GM10248 (cell line): ENCODE measurements around the gene FAM32A.
"Not testable (repeated sequence)": the region's sequence is repeated elsewhere in the genome, so short reads cannot be mapped to it uniquely, and the experiment has no call there.

Experiments used
- CTCF ChIA-PET: fragments of 300-600 bp; sonication (Branson Sonifier 250); formaldehyde crosslinking; extraction: SDS; loops from one replicate; lab custom pipeline; 2021; ENCODE audit warnings: antibody characterized with exemption; lab: Yijun Ruan, JAX
- POLR2A ChIA-PET: fragments of 350-650 bp; sonication (Branson Sonifier 250); formaldehyde crosslinking; extraction: SDS; loops from one replicate; lab custom pipeline; 2020; ENCODE audit warnings: antibody characterized with exemption; lab: Yijun Ruan, JAX
- DNase-seq: peaks from one replicate; pipeline ENCODE4 v3.0.0; 2012; ENCODE audit errors: extremely low spot score
- TF ChIP-seq, protein P1 (sequence below): IDR thresholded peaks from 2 replicates; pipeline ENCODE4 v1.5.1; 2012; ENCODE audit warnings: mild to moderate bottlenecking, low read depth; ENCODE audit errors: extremely low read depth, missing control alignments, control extremely low read depth

The FAM32A gene

DNA sequence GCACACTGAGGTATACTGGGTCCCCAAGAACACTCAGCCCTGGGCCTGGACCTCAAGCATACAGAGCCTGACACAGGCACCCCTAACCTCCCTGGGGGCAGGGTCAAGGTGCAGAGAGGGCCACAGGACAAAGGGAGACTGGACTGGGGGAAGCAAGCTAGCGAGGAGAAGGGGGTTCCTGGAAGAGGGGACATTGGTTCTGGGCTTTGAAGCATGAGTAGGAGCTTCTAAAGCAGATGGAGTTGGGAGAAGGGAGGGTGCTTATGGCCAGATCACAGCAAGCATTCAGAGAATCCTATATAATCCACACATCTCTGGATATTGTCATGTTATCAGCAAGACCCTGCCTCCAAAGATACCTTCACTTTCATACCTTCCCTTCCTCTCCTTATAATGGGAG, 15.1 kb upstream of the FAM32A start:
- DNase-seq: no peak
- ChIA-PET POLR2A (no interaction called here), CTCF (interaction anchor here (1.0 to 5.4 kb wide), 7 partner anchors 12 to 128 kb away, joined by 3 to 20 read pairs (median 5); partner anchors contain the start of genes FAM32A and HSH2D)
- TF ChIP-seq, protein P1, sequence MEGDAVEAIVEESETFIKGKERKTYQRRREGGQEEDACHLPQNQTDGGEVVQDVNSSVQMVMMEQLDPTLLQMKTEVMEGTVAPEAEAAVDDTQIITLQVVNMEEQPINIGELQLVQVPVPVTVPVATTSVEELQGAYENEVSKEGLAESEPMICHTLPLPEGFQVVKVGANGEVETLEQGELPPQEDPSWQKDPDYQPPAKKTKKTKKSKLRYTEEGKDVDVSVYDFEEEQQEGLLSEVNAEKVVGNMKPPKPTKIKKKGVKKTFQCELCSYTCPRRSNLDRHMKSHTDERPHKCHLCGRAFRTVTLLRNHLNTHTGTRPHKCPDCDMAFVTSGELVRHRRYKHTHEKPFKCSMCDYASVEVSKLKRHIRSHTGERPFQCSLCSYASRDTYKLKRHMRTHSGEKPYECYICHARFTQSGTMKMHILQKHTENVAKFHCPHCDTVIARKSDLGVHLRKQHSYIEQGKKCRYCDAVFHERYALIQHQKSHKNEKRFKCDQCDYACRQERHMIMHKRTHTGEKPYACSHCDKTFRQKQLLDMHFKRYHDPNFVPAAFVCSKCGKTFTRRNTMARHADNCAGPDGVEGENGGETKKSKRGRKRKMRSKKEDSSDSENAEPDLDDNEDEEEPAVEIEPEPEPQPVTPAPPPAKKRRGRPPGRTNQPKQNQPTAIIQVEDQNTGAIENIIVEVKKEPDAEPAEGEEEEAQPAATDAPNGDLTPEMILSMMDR: no peak

DNA sequence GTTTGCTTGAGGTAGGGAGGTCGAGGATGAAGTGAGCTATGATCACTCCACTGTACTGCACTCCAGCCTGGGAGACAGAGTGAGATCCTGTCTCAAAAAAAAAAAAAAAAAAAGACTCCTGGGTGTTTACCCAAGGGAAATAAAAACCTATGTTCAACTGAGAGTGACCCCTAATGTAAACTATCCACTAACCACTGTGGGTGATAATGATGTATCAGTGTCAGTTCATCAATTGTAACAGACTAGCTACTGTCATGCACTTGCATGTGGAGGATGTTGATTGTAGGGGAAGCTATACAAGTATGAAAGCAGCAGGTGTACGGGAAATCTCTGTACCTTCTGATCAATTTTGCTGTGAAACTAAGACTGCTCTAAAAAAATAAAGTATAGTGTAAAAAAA, 9.3 kb upstream of the FAM32A start:
- POLR2A ChIA-PET: no interaction called here
- no peak for DNase-seq
- TF ChIP-seq, protein P1: no peak
- CTCF ChIA-PET: interaction anchor here (0.8 to 1.0 kb wide), 2 partner anchors 113 to 135 kb away, joined by 3 to 5 read pairs; no protein-coding TSS in a partner anchor

DNA sequence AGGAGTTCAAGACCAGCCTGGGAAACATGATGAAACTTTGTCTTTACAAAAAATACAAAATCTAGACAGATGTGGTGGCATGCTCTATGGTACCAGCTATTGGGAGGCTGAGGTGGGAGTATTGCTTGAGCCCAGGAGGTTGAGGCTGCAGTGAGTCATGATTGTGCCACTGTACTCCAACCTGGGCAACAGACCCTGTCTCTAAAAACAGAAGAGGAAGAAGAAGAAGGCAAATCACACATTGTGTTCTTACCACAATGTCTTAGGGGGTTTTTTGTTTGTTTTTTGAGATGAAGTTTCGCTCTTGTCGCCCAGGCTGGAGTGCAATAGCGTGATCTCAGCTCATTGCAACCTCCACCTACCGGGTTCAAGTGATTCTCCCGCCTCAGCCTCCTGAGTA, 6.3 kb upstream of the FAM32A start:
- POLR2A ChIA-PET, DNase-seq: not testable (repeated sequence)
- CTCF ChIA-PET: interaction anchor here (1.1 to 2.4 kb wide), 4 partner anchors 61 to 137 kb away, joined by 3 to 11 read pairs (median 4); no protein-coding TSS in a partner anchor

DNA sequence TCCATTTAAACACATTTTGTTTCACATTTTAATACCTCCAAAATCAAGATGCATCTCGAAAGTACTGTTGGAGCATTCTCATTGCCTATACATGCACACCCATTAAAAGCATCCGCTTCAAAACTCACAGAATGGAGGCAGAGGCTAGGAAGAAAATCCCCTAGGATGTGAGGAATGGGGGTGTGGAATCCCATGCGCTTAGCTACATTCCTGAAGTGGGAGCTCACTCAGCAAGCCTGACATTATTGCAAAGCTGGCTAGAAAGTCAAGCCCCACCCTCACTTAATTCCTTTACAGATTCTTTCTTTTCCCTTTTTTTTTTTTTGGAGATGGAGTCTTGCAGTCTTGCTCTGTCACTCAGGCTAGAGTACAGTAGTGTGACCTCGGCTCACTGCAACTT, 4.6 kb upstream of the FAM32A start:
- POLR2A ChIA-PET: interaction anchor here (0.6 kb wide), 1 partner anchor 27 kb away, joined by 3 read pairs; no protein-coding TSS in a partner anchor

DNA sequence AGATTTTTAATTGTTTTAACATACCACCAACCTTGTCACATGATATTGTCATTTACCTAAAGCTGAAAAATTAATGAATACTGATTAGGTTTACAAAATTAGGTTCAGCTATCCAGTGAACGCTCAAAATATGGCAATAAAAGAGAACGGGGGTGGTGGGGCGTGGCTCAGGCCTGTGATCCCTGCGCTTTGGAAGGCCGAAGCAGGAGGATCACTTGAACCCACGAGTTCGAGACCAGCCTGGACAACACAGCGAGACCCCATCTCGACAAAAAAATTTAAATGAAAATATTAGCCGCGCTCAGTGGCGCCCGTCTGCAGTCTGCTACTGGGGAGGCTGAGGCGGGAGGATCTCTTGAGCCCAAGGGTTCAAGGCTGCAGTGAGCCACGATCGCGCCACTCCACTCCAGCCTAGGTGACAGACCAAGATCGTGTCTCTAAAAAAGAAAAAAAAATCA, 516 bp upstream of the FAM32A start:
- ChIA-PET CTCF (interaction anchor here (0.8 to 3.0 kb wide), 21 partner anchors 10 to 233 kb away, joined by 3 to 25 read pairs (median 5); partner anchors contain the start of genes AP1M1 and CIB3), POLR2A (interaction anchor here (0.5 to 1.6 kb wide), 7 partner anchors 10 to 834 kb away, joined by 3 to 6 read pairs (median 4); partner anchors contain the start of gene AP1M1)
- TF ChIP-seq, protein P1: no peak
- DNase-seq: no peak

More for the DNA sequence above, 4.6 kb upstream of the FAM32A start:
- TF ChIP-seq, protein P1: no peak
- CTCF ChIA-PET: interaction anchor here (0.9 to 2.7 kb wide), 7 partner anchors 8 to 118 kb away, joined by 3 to 11 read pairs (median 3); partner anchors contain the start of gene CIB3
- no peak for DNase-seq

DNA sequence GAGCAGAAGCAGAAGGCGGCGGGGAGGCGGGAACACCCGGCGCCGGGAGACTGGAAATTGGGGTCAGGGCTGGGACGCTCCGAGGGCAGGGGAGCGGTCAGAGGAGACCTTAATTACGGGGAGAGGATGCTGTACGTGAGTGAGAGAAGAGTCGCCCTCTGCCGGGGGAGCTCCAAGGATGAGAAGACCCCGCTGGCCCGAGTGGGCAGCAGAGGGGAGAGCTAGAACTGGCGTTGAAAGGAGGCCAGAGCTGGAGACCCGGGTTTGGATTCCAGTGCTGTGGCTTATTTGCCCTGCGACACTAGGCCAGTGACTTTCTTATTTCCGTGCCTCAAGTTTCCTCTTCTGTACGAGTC, 536 bp downstream of the FAM32A start:
- POLR2A ChIA-PET: interaction anchor here (0.9 to 1.6 kb wide), 3 partner anchors 9 to 115 kb away, joined by 3 to 6 read pairs (median 3); no protein-coding TSS in a partner anchor
- peak; percentile 55 for DNase-seq
- CTCF ChIA-PET: interaction anchor here (0.6 to 3.0 kb wide), 31 partner anchors 9 to 556 kb away, joined by 3 to 25 read pairs (median 5); partner anchors contain the start of genes AP1M1 and CIB3
- TF ChIP-seq, protein P1: peak; percentile 40

DNA sequence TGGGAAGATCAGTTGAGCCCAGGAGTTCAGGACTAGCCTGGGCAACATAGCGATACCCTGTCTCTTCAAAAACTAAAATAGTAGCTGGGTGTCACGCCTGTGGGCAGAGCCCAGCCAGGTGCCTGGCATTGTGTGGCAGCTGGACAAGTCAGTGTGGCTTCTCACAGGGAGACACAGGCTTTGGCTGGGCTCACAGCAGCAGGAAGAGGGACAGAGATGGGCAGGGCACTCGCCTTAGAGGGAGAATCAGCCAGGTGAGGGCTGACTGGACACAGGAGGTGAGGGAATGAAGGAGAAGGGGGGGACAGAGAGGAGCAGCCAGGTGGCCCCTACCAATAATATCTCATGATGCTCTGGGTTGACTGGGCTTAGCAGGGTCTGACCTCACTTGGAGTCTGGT, 3.3 kb downstream of the FAM32A start:
- TF ChIP-seq, protein P1: no peak
- ChIA-PET POLR2A (interaction anchor here (0.7 to 1.2 kb wide), 2 partner anchors 9 to 105 kb away, joined by 3 to 5 read pairs; partner anchors contain the start of gene AP1M1), CTCF (interaction anchor here (0.9 to 2.9 kb wide), 3 partner anchors 9 to 147 kb away, joined by 3 to 7 read pairs (median 4); partner anchors contain the start of gene AP1M1)
- no peak for DNase-seq
